Right forelimb (tissue), 1 donor: ENCODE measurements around the gene FGD2.

Experiments
- DNase-seq: peaks from one replicate; pipeline ENCODE4 v3.0.0-alpha.2; 2018

Gene FGD2

DNA sequence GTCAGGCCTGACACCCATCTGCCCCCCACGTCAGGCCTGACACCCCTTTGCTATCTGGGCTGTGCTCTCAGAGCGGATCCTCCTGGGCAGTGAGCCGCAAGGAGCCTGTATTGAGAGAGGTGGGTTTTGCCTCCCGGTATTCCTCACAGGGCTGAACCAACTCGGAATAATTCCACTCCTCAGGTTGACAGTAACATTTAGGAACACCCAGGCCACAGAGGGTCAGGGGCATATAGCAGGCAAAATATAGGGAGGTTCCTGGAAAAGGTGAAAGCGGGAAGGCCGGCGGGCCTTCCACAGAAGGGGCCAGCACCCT, 6.8 kb upstream of the FGD2 start:
- DNase-seq, result no peak

DNA sequence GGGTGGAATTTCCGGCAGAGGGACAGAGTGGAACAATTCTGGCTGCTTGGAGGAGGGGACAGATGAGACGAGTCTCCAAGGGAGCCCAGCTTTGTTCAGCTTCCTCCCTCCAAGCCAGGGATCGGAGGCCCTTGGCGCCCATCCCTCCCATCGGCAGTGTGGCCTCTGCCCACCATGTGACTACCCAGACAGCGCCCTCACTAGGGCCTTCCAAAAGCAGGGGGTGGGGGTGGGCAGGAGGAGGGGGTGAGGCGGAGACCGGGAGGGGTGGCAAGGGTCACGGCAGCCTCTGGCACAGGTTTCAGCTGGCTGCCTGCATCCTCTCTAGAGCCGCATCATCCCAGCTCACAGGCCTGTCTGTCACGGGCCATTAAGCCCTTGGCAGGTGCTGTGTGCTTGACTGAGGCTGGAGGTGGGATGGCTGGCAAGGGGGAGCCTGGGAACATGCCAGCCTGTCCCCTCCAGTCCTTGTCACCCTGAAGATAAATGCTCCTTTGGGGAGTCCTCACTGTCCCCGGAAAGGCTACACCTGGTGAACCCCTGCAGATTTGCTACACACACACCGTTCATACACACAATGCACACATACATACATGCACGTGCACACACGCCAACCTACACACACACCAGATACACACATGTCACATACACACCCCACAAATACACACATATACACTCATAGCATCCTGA, 6.2 kb upstream of the FGD2 start:
- DNase-seq, result no peak

DNA sequence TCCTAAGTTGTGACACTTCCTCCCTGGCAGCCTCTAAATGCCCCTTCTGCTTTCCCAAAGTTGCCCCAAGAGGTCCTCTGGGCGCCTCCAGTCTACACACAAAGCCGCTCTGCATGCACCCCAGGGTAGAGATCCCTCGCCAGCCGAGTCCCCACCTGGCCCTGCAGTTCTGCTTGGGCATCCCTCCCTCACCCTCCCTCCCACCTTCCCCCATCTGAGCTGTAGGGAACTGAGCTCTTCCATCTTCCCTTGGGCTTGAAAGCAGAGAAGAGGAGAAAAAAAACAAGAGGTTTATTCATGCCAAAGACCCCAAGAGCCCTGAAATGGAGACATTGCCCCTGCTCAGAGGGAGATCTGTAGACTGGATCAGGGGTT, 5.7 kb upstream of the FGD2 start:
- DNase-seq, result no peak

DNA sequence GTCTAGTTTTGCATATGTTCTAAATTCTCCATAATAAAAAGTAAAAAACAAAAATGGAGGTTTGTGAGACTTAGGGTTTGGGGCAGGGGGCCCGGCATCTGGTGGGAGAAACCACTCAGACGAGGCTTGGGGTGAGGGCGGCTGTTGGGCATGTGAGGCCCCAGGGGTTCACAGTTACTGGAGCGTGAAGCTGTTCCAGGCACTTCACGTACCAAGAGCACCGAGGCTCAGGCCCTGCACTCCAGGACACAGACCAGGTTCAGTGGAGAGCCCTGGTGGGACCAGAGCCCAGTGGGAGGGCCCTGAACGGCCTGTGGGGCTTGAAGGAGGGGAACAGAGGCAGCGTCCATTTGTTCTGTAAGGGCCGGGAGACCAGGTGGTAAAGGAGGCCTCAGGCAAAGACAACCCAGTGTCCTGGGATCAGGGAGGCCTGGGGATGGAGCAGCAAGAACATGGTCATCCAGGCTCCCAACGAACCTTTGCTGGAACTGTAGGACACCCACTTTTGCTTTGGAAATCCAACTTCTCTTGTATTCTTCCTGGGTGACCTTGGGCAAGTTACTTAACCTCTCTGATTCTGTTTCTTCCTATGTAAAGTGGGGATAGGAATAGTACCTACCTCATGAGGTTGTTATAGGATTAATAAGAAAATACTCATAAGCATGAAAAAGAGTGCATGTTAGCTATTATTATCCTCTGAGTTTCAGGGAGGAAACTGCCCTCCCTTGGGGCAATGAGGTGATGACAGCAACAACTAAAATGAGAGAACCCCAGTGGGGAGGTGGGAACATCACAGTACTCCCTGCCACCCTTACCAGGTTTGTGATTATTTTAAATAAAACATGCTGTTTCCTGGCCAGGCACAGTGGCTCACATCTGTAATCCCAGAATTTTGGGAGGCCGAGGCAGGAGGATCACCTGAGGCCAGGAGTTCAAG, 1.1 kb upstream of the FGD2 start:
- DNase-seq, result no peak

DNA sequence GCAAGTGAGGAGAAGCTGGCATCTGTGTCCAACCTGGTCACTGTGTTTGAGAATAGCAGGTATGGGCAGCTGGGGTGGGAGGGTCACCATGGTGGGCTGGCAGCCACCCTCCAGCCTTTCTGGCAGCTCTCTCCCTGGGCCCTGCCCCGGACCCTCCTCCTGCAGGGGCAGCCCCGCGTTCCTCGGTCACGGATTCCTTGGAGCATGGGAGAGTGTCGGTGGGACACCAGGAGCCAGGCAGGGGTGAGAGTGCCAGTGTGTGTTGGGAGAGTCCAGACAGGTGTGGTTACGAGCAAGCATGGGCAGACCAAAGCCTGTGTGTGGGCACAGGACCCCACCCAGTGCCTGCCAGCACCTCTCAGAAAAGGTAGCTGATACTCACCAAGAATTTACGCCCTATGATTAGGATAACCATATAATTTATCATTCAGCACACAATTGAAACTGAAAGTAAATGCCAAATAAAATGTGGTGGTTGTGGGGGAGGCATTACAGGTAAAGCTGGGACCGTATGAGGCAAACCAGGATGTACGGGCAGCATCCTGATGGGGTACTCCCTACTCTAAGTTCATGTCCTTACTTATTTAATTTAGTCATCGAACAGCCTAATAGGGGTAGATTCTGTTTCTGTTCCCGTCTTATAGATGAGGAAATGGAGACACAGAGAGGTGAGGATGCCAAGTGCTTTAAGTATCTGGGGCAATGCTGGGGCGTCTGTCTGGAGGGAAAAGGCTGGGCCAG, 542 bp downstream of the FGD2 start:
- no peak for DNase-seq

DNA sequence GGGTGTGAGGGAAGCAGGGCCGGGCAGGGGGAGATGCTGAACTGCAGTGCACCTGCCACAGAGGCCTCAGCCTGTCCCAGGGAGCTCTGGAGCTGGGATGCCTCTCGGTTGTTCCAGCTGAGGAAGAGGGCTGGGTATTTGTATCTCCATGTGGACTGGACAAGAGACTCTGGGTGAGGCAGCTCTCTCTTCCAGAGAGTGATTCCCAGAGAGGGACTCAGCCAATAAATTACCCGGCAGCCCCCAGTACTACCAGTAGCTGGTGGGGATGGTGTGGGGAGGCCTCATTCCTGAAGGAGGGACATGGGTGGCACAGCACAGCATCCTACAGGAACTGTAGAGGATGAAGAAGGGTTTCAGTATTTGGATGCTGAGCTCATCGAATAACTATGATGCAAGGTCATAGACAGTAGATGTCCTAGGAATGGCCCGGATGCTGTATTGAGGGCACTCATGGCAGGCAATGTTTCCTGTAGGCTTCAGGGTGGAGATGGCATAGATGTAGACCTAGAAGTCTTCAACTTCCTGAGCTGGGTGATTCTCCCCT, 1.4 kb downstream of the FGD2 start:
- DNase-seq, result no peak

DNA sequence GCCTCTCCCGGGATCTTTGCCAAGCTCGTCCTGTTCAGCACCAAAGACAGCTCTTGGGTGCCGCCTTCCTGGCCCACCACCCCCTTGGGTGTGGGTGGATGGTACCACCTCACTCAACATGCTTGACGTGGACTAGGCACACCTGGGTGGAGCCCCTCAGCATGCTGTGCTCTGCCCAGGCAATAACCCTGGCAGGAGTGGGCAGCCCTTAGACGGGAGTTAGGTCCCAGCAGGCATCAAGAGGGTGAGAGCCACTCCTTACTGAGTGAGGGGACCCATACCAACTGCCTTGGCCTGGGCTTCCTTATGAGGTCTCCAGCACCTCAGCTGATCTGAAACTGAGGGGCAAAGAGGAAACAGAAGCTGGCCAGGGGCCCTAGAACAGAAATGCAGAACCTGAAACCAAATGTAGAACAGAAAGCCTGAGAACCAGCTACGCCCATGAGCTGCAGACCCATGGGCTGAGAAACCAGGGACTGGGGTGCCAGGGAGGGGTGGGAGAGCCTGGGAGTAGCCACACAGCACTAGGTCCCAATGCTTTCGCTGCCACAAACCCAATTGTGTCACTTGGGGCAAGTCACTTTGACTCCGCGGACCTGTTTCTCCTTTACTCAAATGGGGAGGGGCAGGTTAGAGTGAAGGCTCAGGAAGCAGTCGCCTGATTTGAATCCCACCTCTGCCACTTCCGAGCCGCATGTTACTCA, 2.0 kb downstream of the FGD2 start:
- DNase-seq, result no peak

DNA sequence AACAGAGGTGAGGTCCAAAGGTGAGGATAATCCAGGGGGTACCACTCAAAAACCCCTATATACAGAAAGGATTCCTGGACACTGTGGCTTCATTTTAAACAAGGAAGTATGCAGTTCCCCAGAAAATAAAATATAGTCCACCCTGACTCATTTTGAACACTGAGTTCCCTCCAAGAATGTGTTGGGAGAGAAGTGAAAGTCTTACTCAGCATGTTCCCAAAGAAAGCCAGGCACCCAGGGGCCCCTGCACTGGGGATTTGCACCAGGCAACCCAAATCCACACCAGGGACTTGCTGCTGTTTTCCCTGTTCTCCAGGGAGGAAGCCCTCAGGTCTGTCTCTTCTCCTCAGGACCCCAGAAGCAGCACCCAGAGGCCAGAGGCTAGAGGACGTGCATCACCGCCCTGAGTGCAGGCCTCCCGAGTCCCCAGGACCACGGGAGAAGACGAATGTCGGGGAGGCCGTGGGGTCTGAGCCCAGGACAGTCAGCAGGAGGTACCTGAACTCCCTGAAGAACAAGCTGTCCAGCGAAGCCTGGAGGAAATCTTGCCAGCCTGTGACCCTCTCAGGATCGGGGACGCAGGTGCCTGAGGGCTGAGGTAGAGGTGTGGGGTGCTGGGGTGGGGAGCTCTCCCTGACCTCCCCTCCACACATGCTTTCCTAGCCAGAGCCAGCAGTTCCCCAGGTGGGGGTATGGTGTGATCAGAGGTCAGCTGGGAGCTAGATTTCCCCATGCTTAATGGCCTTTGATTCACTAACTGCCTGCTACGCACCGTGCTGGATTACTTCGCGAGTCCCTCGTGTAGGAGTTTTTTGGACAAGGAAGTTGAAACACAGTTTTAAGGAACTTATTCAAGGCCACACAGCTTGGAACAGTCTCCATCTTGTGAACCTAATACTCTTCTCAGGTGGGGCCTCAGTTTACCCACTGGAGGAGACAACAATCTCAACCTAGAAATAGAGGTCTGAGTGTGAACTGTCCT, 3.3 kb downstream of the FGD2 start:
- DNase-seq, result no peak

DNA sequence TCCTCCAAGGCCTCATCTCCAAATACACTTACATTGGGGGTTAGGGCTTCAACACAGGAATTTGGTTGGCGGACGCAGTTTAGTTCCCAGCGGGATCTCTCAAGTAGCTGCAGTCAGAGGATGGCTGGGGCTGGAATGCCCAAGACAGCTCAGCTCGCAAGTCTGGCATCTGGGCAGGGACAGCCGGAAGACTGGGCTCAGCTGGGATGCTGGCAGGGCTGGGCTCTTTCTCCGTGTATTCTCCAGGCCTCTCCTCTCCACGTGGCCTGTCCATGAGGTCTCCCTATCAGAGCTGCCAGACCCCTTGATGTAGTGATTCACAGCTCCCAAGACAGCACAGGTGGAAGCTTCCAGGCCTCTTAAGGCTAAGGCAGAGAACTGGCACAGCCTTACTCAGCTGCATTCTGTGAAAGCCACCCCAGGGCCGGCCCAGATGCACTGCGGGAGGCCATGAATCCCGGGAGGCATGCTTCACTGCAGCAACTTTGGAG, 5.0 kb downstream of the FGD2 start:
- DNase-seq, result no peak

DNA sequence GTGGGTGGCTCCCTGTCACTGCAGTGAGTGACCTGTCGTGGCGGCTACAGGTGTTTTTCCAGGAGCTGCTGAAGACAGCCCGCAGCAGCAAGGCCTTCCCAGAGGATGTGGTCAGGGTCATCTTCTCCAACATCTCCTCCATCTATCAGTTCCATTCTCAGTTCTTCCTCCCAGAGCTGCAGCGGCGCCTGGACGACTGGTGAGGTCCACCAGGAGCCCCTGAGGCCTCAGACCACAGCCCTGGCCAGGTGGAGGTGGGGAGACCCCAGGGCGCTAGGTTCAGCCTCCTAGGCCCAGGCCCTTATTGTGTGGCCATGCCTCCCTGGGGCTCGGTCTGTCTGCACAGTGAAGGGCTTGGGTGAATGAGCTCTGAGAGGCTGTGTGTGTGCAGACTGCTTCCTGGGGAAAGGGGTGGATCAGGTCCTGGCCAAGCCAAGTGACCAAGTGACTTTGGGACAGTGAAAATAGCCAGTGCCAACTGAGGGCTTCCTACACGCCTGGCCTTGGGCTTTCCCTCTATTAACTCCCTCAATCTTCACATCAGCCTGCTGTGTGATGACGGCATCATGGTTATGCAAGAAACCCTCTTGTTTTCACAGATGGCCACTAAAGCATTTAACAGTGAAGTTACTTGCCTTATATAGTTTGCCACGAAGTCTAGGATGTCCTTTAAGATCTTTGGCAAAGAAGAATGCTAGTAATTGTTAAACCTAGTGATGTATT, 6.4 kb downstream of the FGD2 start:
- DNase-seq, result no peak

DNA sequence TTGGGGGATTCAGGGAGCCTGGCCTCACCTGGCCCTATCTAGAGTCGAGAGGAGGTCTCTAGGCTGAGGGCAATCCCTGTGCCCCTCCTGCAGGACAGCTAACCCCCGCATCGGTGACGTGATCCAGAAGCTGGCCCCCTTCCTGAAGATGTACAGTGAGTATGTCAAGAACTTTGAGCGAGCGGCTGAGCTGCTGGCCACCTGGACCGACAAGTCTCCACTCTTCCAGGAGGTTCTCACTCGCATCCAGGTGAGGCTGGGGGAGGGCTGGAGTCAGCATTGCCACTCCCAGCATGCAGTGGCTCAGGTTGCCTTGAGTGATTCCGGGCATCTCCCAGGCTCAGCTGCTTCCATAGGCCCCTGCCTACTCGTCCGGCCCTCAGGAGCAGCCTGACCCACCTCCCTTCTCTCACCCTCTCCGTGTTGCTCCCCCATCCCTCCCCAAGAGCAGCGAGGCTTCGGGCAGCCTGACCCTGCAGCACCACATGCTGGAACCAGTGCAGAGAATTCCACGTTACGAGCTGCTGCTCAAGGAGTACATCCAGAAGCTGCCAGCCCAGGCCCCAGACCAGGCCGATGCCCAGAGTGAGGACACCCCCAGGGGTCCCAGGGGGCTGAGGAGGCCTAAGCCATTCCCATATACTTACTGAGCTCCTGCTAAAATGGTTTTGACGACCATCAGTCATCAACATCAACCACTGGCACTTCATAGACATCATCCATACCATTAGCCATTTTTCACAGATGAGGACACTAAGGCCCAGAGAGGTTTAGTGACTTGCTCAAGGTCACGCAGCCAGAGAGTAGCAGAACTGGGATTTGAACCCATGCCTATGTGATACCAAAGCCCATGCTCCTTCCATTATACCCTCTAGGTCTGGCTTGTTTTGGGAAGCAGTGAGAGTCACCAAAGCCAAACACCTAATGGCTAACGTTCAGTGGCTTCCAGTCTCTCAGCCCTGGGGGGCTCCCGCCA, 8.3 kb downstream of the FGD2 start:
- no peak for DNase-seq

DNA sequence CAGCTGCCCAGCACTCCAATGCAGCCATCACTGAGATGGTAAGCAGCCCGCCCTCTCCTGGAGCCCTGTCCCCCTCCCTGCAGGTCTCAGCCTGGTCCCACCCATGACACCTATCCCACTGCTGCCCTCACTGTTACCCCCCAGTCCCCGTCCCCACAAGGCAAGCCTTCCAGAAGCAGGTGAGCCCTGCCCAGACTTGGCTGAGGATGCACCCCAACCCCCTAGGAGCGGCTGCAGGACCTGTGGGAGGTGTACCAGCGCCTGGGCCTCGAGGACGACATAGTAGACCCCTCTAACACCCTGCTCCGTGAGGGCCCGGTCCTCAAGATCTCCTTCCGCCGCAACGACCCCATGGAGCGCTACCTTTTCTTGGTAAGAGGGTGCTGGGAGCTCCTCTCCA, 9.2 kb downstream of the FGD2 start:
- no peak for DNase-seq

DNA sequence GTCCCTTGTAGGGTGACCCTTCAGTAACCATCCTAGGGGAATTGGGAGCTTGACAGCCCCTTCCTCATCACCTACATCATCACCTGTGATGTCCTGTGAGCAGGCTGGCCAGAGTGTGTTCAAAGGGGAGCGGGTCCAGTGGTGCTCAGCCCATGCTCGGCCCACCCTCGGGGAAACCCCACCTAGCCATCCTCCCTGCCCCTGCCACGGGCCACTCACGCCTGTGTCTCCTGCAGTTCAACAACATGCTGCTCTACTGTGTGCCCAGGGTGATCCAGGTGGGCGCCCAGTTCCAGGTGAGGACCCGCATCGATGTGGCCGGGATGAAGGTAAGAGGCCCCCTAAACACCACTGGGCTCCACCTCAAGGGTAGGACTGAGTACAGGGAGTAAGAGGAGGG, 10.1 kb downstream of the FGD2 start:
- no peak for DNase-seq

DNA sequence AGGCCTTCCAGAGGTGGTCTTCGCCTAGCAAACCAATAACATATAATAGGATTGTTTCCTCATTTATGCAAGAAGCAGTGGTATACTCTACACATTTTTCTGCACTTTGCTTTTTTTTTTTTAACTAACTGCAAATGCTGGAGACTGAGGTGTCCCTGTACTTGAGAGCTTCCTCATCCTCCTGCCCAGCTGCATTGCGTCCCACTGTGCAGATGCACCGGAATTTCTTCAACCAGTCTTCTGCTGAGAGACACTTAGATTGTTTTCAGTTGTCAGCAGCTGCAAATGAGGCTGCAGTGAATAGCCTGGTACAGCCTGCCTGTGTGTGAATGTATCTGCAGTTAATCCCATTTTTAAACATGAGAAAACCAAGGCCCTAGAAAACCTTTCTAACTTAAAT, 11.5 kb downstream of the FGD2 start:
- DNase-seq, result no peak

DNA sequence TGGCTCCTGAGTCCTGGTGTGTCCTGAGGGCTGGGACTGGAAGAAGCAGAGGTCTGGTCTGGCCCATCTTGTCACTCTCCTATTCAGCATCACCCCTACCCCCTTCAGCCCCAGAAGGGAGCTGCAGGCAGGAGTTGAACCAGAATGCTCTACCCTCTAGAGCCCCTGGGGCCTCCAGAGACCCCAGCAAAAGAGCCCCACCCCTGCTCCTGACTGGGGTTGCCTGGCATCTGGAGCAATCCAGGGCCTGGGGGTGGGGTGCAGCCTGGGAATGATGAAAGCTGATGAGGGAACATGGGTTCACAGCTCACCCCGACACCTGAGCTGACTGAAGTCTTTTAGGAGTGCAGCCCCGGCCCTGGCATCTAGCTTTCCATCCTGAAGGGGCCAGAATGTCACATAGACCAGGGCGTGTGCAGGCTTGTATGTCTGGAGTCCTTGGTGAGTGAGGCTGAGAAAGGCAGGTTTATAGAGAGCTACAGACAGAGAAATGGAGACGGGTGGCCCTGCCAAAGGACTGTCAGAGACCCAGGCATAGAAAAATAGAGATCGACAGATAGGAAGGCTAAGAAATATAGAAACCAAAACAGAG, 12.2 kb downstream of the FGD2 start:
- DNase-seq, result no peak

DNA sequence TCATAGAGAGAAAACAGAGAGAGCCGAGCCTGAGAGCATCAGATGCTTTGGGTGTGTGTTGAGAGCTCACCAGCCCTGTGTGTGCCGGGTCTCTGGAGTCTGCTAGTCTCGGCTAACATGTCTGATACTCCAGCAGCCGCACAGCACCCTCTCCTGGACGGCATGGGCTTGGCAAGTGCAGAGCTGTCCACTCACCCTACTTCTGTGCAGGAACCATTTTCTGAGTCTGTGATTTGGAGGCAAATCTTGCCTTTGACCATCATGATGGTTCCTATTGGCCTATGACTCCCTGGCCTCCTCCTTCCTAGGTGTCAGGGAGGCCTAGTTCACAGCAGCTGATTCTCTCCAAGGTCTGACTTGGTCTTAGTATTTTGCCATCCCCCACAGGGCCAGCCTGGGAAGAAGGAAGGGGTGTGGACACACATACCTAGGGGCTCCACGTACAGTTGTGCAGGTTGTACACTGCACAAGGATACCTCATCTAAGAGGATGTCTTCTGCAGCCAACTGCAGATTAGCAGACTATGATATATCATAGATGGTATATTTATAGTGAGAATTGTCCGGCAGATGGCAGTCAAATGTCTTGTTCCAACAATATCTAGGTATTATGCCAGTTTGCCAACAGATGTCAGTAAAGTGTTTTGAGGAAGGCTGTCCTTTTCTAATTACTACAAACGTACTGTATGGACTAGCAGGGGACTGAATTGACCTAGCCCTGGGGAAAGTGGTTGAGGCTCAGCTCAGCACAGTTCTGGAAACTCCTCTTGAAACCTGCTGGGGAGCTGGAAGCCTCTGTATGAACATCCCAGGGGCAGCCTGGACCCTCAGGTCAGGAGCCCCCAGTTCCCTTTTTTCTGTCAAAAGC, 13.0 kb downstream of the FGD2 start:
- peak; percentile 92 for DNase-seq

DNA sequence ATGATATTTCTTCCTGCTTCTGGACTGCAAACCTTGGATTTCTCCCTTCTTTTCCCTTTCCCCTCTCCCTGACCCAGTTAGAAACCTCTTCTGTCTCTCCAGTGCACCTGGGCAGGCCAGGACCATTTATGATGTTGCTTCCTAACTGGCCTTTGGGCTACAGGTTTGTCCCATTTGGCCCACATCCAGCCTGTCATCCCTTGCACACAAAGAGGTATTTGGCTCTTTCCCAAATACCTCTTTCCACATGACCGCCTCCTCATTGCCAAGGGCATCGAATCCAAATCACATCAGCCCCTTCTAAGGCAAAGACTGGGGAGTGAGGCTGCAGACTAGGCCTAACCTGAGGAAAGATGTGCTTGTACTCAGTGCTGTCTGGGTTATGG, 13.6 kb downstream of the FGD2 start:
- DNase-seq, result no peak

DNA sequence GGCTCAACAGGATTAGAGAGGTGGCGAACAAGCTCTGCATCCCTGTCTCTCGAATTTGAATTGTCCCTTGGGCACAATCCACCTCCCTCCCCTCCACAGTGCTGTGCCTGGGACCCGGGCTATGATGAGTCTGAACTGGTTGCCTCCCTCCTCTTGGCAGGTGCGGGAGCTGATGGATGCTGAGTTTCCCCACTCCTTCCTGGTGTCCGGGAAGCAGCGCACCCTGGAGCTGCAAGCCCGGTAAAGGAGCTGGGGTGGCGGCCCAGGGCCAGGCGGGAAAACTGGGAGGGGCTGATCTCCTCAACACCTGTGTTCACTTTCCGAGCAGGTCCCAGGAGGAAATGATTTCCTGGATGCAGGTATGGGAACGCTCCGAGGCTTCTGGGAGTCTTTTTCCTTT, 14.9 kb downstream of the FGD2 start:
- no peak for DNase-seq
